ENCODE data around the gene PRR7. TPM values are rescaled to one million over a fixed set of nuclear protein-coding genes. Genes with fewer than 3 reads are reported as not detected.

Gene PRR7
- total and polyA plus RNA-seq, 2 experiments from 2014 or later = 4.8 to 11.7 TPM

- Histone ChIP-seq H3K79me2 (peaks cover 29% of the 10 kb centered on the region), H3K9me3 (ENCODE audit: low read depth) (no peaks in the 10 kb centered on the region), H4K20me1 (ENCODE audit: insufficient read depth, poor library complexity, severe bottlenecking) (peaks cover 4% of the 10 kb centered on the region), H3K4me3 (no peak overlapping the region), H2AFZ (no peak overlapping the region), H3K9me2 (replicated peaks; ENCODE audit: insufficient read depth) (no peaks in the 10 kb centered on the region), H3K27ac (no peak overlapping the region), H3K36me3 (replicated peaks; ENCODE audit: insufficient read depth, low read depth) (no peaks in the 10 kb centered on the region), H3K4me2 (no peak overlapping the region), H3K4me1 (ENCODE audit: insufficient read depth) (peaks cover 9% of the 10 kb centered on the region), H3K27me3 (no peaks in the 10 kb centered on the region)
- TF ChIP-seq CTCF (IDR thresholded peaks at IDR 0.05; ENCODE audit: poor library complexity) (no peak), EZH2 (IDR thresholded peaks at IDR 0.05; ENCODE audit: borderline replicate concordance) (no peak), EZH2phosphoT487 (IDR thresholded peaks at IDR 0.05; ENCODE audit: low read depth, severe bottlenecking, unreplicated experiment) (no peak)
- DNase-seq (ENCODE audit: low spot score) = no peak
- WGBS (ENCODE audit: low lambda C conversion rate, missing lambda C conversion rate) = 95% methylated on average over 6 of the region's 7 CpGs
Measured at GRCh38 chr5:177430972-177431316, 15.7 kb upstream of the PRR7 start.

GRCh38 chr5:177431317-177432142, 15.1 kb upstream of the PRR7 start:
- H3K4me1 ChIP-seq (ENCODE audit: insufficient read depth) = peaks cover 9% of the 10 kb centered on the region
- no peaks in the 10 kb centered on the region for H3K9me2 ChIP-seq (replicated peaks; ENCODE audit: insufficient read depth)
- H3K9me3 ChIP-seq (ENCODE audit: low read depth) = no peaks in the 10 kb centered on the region
- no peaks in the 10 kb centered on the region for H3K36me3 ChIP-seq (replicated peaks; ENCODE audit: insufficient read depth, low read depth)
- no peak overlapping the region for H3K4me2 ChIP-seq
- peaks cover 29% of the 10 kb centered on the region for H3K79me2 ChIP-seq
- H2AFZ ChIP-seq = no peak overlapping the region
- 96% methylated on average over 23 of the region's 29 CpGs for WGBS (ENCODE audit: low lambda C conversion rate, missing lambda C conversion rate)
- H3K27me3 ChIP-seq = no peaks in the 10 kb centered on the region
- no peak overlapping the region for H3K27ac ChIP-seq
- DNase-seq (ENCODE audit: low spot score) = no peak
- TF ChIP-seq EZH2 (IDR thresholded peaks at IDR 0.05; ENCODE audit: borderline replicate concordance) = no peak
- TF ChIP-seq EZH2phosphoT487 (IDR thresholded peaks at IDR 0.05; ENCODE audit: low read depth, severe bottlenecking, unreplicated experiment) = no peak
- no peak for TF ChIP-seq CTCF (IDR thresholded peaks at IDR 0.05; ENCODE audit: poor library complexity)
- no peak overlapping the region for H3K4me3 ChIP-seq
- H4K20me1 ChIP-seq (ENCODE audit: insufficient read depth, poor library complexity, severe bottlenecking) = peaks cover 4% of the 10 kb centered on the region

- Histone ChIP-seq H3K4me3 (no peak overlapping the region), H2AFZ (no peak overlapping the region), H3K36me3 (replicated peaks; ENCODE audit: insufficient read depth, low read depth) (no peaks in the 10 kb centered on the region), H3K4me2 (no peak overlapping the region), H3K79me2 (peaks cover 24% of the 10 kb centered on the region), H3K4me1 (ENCODE audit: insufficient read depth) (peaks cover 6% of the 10 kb centered on the region), H3K9me3 (ENCODE audit: low read depth) (no peaks in the 10 kb centered on the region), H4K20me1 (ENCODE audit: insufficient read depth, poor library complexity, severe bottlenecking) (peaks cover 3% of the 10 kb centered on the region), H3K27me3 (no peaks in the 10 kb centered on the region), H3K27ac (no peak overlapping the region), H3K9me2 (replicated peaks; ENCODE audit: insufficient read depth) (no peaks in the 10 kb centered on the region)
- 97% methylated on average over 16 of the region's 18 CpGs for WGBS (ENCODE audit: low lambda C conversion rate, missing lambda C conversion rate)
- DNase-seq (ENCODE audit: low spot score) = no peak
- no peak for TF ChIP-seq EZH2 (IDR thresholded peaks at IDR 0.05; ENCODE audit: borderline replicate concordance)
- no peak for TF ChIP-seq EZH2phosphoT487 (IDR thresholded peaks at IDR 0.05; ENCODE audit: low read depth, severe bottlenecking, unreplicated experiment)
- TF ChIP-seq CTCF (IDR thresholded peaks at IDR 0.05; ENCODE audit: poor library complexity) = no peak
Measured at GRCh38 chr5:177432143-177432838, 14.3 kb upstream of the PRR7 start.

Measured in hepatocyte (in vitro differentiated cells).